ENCODE measurements around the gene TPM1. TPM values are rescaled to one million over a fixed set of nuclear protein-coding genes. Genes with fewer than 3 reads are reported as not detected.

The TPM1 gene
- total and polyA plus RNA-seq, 4 donors: 118 to 469 (median 192) TPM

- TF ChIP-seq CTCF (IDR thresholded peaks at IDR 0.05; ENCODE audit: control extremely low read depth, extremely low read depth): no peak
These were observed 49.3 kb downstream of the TPM1 start for GRCh38 chr15:63091679-63092446.

GRCh38 chr15:63093486-63094205 is 51.1 kb downstream of the TPM1 start:
- no peak overlapping the region for H3K27ac ChIP-seq (ENCODE audit: low read depth in 1 of 2, low read length in 1 of 2)
- peak; percentile 90 for TF ChIP-seq CTCF (IDR thresholded peaks at IDR 0.05; ENCODE audit: control extremely low read depth, extremely low read depth)
- H3K27me3 ChIP-seq (ENCODE audit: control insufficient read depth in 3 of 3, insufficient read depth in 3 of 3, low read length in 2 of 3): no peaks in the 10 kb centered on the region
- H3K36me3 ChIP-seq (ENCODE audit: control insufficient read depth in 4 of 4, insufficient read depth in 4 of 4, low read length in 4 of 4): no peaks in the 10 kb centered on the region
- ATAC-seq (ENCODE audit: insufficient read depth, low FRiP score): peak; percentile 84
- peak; percentile 82 to 89 (median 86) for DNase-seq
- 21% methylated on average over 6 of the region's 6 CpGs for WGBS, 2 donors
- peaks cover 3 to 32% (median 23%) of the 10 kb centered on the region in 5 donors for H3K4me1 ChIP-seq (ENCODE audit: control insufficient read depth in 5 of 5, insufficient read depth in 5 of 5, low read length in 5 of 5)
- H3K9me3 ChIP-seq (ENCODE audit: control insufficient read depth in 4 of 4, insufficient read depth in 3 of 4, low read length in 3 of 4): no peaks in the 10 kb centered on the region
- no peak overlapping the region for H3K9ac ChIP-seq (ENCODE audit: insufficient read depth in 1 of 2, low read length in 2 of 2)
- H3K4me3 ChIP-seq: no peak overlapping the region

More at GRCh38 chr15:63091679-63092446, 49.3 kb downstream of the TPM1 start:
- no peak overlapping the region for H3K4me3 ChIP-seq
- no peaks in the 10 kb centered on the region for H3K36me3 ChIP-seq (ENCODE audit: control insufficient read depth in 4 of 4, insufficient read depth in 4 of 4, low read length in 4 of 4)
- H3K9ac ChIP-seq (ENCODE audit: insufficient read depth in 1 of 2, low read length in 2 of 2): no peak overlapping the region
- ATAC-seq (ENCODE audit: insufficient read depth, low FRiP score): no peak
- no peaks in the 10 kb centered on the region for H3K27me3 ChIP-seq (ENCODE audit: control insufficient read depth in 3 of 3, insufficient read depth in 3 of 3, low read length in 2 of 3)
- no peaks in the 10 kb centered on the region for H3K9me3 ChIP-seq (ENCODE audit: control insufficient read depth in 4 of 4, insufficient read depth in 3 of 4, low read length in 3 of 4)
- 68 to 70% methylated on average over 4 of the region's 4 CpGs for WGBS, 2 donors
- peaks cover 3 to 42% (median 27%) of the 10 kb centered on the region in 5 donors for H3K4me1 ChIP-seq (ENCODE audit: control insufficient read depth in 5 of 5, insufficient read depth in 5 of 5, low read length in 5 of 5)
- H3K27ac ChIP-seq (ENCODE audit: low read depth in 1 of 2, low read length in 1 of 2): no peak overlapping the region
- peak in 2 of 3 donors; percentile 69 to 87 for DNase-seq

- H3K4me1 ChIP-seq (ENCODE audit: control insufficient read depth in 5 of 5, insufficient read depth in 5 of 5, low read length in 5 of 5): peaks cover 0 to 23% (median 14%) of the 10 kb centered on the region in 5 donors
- ATAC-seq (ENCODE audit: insufficient read depth, low FRiP score) (no peak), DNase-seq (no peak)
- no peak overlapping the region for H3K9ac ChIP-seq (ENCODE audit: insufficient read depth in 1 of 2, low read length in 2 of 2)
- no peaks in the 10 kb centered on the region for H3K27me3 ChIP-seq (ENCODE audit: control insufficient read depth in 3 of 3, insufficient read depth in 3 of 3, low read length in 2 of 3)
- 77 to 83% methylated on average over 2 of the region's 2 CpGs for WGBS, 2 donors
- H3K36me3 ChIP-seq (ENCODE audit: control insufficient read depth in 4 of 4, insufficient read depth in 4 of 4, low read length in 4 of 4): no peaks in the 10 kb centered on the region
- H3K27ac ChIP-seq (ENCODE audit: low read depth in 1 of 2, low read length in 1 of 2): peak overlapping the region in 1 of 2 donors; percentile 7
- no peak for TF ChIP-seq CTCF (IDR thresholded peaks at IDR 0.05; ENCODE audit: control extremely low read depth, extremely low read depth)
- H3K4me3 ChIP-seq: no peak overlapping the region
- H3K9me3 ChIP-seq (ENCODE audit: control insufficient read depth in 4 of 4, insufficient read depth in 3 of 4, low read length in 3 of 4): no peaks in the 10 kb centered on the region
These were observed 52.0 kb downstream of the TPM1 start for GRCh38 chr15:63094495-63094931.

Measured in lung (tissue), 12 donors.